HG02840 (cell line): ENCODE results near the gene MAP4K4.

ENCODE experiments used
- ATAC-seq: cut with Tn5 transposase; IDR thresholded peaks from one replicate; pipeline ENCODE4 v1.9.1; 2021; ENCODE audit warnings: mild to moderate bottlenecking, moderate library complexity, moderate number of reproducible peaks; ENCODE audit not compliant: unreplicated experiment, low FRiP score

The MAP4K4 gene

GRCh38 chr2:101829429-101829828, 131.9 kb downstream of the MAP4K4 start:
- ATAC-seq: no peak

GRCh38 chr2:101830146-101830545, 132.6 kb downstream of the MAP4K4 start:
- no peak for ATAC-seq

GRCh38 chr2:101830555-101830954, 133.0 kb downstream of the MAP4K4 start:
- no peak for ATAC-seq

- no peak for ATAC-seq
Observed at GRCh38 chr2:101831351-101831865, 133.9 kb downstream of the MAP4K4 start.

- no peak for ATAC-seq
Observed at GRCh38 chr2:101832114-101832513, 134.6 kb downstream of the MAP4K4 start.

GRCh38 chr2:101833890-101834523, 136.5 kb downstream of the MAP4K4 start:
- ATAC-seq: no peak

GRCh38 chr2:101837354-101837753, 139.8 kb downstream of the MAP4K4 start:
- ATAC-seq: no peak

- no peak for ATAC-seq
Observed at GRCh38 chr2:101841679-101842327, 144.3 kb downstream of the MAP4K4 start.

- no peak for ATAC-seq
Observed at GRCh38 chr2:101842471-101842870, 145.0 kb downstream of the MAP4K4 start.

GRCh38 chr2:101843048-101843447, 145.5 kb downstream of the MAP4K4 start:
- no peak for ATAC-seq

GRCh38 chr2:101843471-101843870, 146.0 kb downstream of the MAP4K4 start:
- no peak for ATAC-seq

GRCh38 chr2:101844055-101844635, 146.6 kb downstream of the MAP4K4 start:
- ATAC-seq: no peak

GRCh38 chr2:101846973-101847372, 149.5 kb downstream of the MAP4K4 start:
- ATAC-seq: no peak

GRCh38 chr2:101847661-101848339, 150.3 kb downstream of the MAP4K4 start:
- ATAC-seq: no peak

GRCh38 chr2:101848769-101849410, 151.4 kb downstream of the MAP4K4 start:
- ATAC-seq: no peak

GRCh38 chr2:101850450-101850849, 152.9 kb downstream of the MAP4K4 start:
- no peak for ATAC-seq

- no peak for ATAC-seq
Observed at GRCh38 chr2:101850991-101851390, 153.5 kb downstream of the MAP4K4 start.

- no peak for ATAC-seq
Observed at GRCh38 chr2:101852824-101853223, 155.3 kb downstream of the MAP4K4 start.

- ATAC-seq: no peak
Observed at GRCh38 chr2:101854877-101855276, 157.4 kb downstream of the MAP4K4 start.

GRCh38 chr2:101855776-101856175, 158.3 kb downstream of the MAP4K4 start:
- no peak for ATAC-seq

- no peak for ATAC-seq
Observed at GRCh38 chr2:101858246-101858645, 160.7 kb downstream of the MAP4K4 start.
